WTC11 (cell line): ENCODE results near the gene HNRNPC. TPM values are rescaled to one million over a fixed set of nuclear protein-coding genes. Genes with fewer than 3 reads are reported as not detected.
"Not testable (repeated sequence)": the region's sequence is repeated elsewhere in the genome, so short reads cannot be mapped to it uniquely, and the experiment has no call there.

Experiments
- ATAC-seq: fragments of 200-7000 bp; cut with Tn5 transposase; 2 replicates; pipeline ENCODE4 v1.10.0; 2021; ENCODE audit warnings: mild to moderate bottlenecking, moderate library complexity
- CTCF ChIA-PET: fragments of 300-600 bp; sonication (Branson Sonifier 250); formaldehyde crosslinking; loops from one replicate; lab custom pipeline; 2021; ENCODE audit warnings: antibody characterized with exemption; lab: Charles Lee
- POLR2A ChIA-PET: fragments of 350-600 bp; sonication (Branson Sonifier 250); formaldehyde crosslinking; loops from one replicate; lab custom pipeline; 2021; ENCODE audit warnings: antibody characterized with exemption; lab: Charles Lee
- DNase-seq: peaks from one replicate; pipeline ENCODE4 v3.0.0; 2021; ENCODE audit warnings: low spot score
- H3K27ac Mint-ChIP-seq: 2 replicates; pipeline ENCODE4 v1.8.0; 2021; ENCODE audit warnings: mixed read lengths
- H3K27me3 Mint-ChIP-seq: 2 replicates; pipeline ENCODE4 v1.8.0; 2021; ENCODE audit warnings: low read depth, mild to moderate bottlenecking, moderate library complexity, mixed read lengths
- H3K36me3 Mint-ChIP-seq: 2 replicates; pipeline ENCODE4 v1.8.0; 2021; ENCODE audit warnings: mixed read lengths
- H3K4me1 Mint-ChIP-seq: 2 replicates; pipeline ENCODE4 v1.8.0; 2022; ENCODE audit warnings: mixed read lengths
- H3K4me3 Mint-ChIP-seq: 2 replicates; pipeline ENCODE4 v1.8.0; 2021; ENCODE audit warnings: mild to moderate bottlenecking, moderate library complexity, mixed read lengths
- H3K9me3 Mint-ChIP-seq: 2 replicates; pipeline ENCODE4 v1.8.0; 2021; ENCODE audit warnings: mixed read lengths
- ERG ChIP-seq: fragments of 250-450 bp; sonication (Bioruptor Pico); IDR thresholded peaks from 2 replicates; pipeline ENCODE4 v1.8.0; 2021; ENCODE audit warnings: mild to moderate bottlenecking
- ESRRA ChIP-seq: sonication (generic); formaldehyde crosslinking; IDR thresholded peaks from 2 replicates; pipeline ENCODE4 v1.8.1; 2022; ENCODE audit warnings: mild to moderate bottlenecking, missing genetic modification reagents, borderline replicate concordance
- GRHL2 ChIP-seq: fragments of 250-450 bp; sonication (Bioruptor Pico); IDR thresholded peaks from 2 replicates; pipeline ENCODE4 v1.8.0; 2022; ENCODE audit warnings: mild to moderate bottlenecking, moderate library complexity; ENCODE audit not compliant: insufficient replicate concordance, severe bottlenecking
- NFATC4 ChIP-seq: fragments of 250-450 bp; sonication (Bioruptor Pico); IDR thresholded peaks from 2 replicates; pipeline ENCODE4 v1.9.0; 2021; ENCODE audit warnings: mild to moderate bottlenecking
- PRRX2 ChIP-seq: fragments of 250-450 bp; sonication (Bioruptor Pico); IDR thresholded peaks from 2 replicates; pipeline ENCODE4 v1.8.0; 2021; ENCODE audit warnings: mild to moderate bottlenecking
- ZNF423 ChIP-seq: fragments of 250-450 bp; sonication (Bioruptor Pico); IDR thresholded peaks from 2 replicates; pipeline ENCODE4 v2.1.2; 2022; ENCODE audit warnings: mild to moderate bottlenecking, moderate library complexity
- ZNF671 ChIP-seq: fragments of 250-450 bp; sonication (Bioruptor Pico); IDR thresholded peaks from 2 replicates; pipeline ENCODE4 v1.8.0; 2021; ENCODE audit warnings: mild to moderate bottlenecking
- total RNA-seq: library from RNA; stranded (reverse); gene quantifications from 3 replicates; pipeline ENCODE4 v1.2.3, GENCODE V29; 2021
- TF ChIP-seq, protein P1 (sequence below): sonication (generic); formaldehyde crosslinking; IDR thresholded peaks from 2 replicates; pipeline ENCODE4 v1.8.0; 2022; ENCODE audit warnings: mild to moderate bottlenecking, missing genetic modification reagents
- TF ChIP-seq, protein P2 (sequence below): fragments of 250-450 bp; sonication (Bioruptor Pico); IDR thresholded peaks from 2 replicates; pipeline ENCODE4 v1.9.0; 2021; ENCODE audit warnings: mild to moderate bottlenecking

HNRNPC gene
- total RNA-seq, 1 experiment from 2014 or later, result 982 TPM

GRCh38 chr14:21258005-21258888 is 11.0 kb downstream of the HNRNPC start (continued):
- TF ChIP-seq, protein P1, sequence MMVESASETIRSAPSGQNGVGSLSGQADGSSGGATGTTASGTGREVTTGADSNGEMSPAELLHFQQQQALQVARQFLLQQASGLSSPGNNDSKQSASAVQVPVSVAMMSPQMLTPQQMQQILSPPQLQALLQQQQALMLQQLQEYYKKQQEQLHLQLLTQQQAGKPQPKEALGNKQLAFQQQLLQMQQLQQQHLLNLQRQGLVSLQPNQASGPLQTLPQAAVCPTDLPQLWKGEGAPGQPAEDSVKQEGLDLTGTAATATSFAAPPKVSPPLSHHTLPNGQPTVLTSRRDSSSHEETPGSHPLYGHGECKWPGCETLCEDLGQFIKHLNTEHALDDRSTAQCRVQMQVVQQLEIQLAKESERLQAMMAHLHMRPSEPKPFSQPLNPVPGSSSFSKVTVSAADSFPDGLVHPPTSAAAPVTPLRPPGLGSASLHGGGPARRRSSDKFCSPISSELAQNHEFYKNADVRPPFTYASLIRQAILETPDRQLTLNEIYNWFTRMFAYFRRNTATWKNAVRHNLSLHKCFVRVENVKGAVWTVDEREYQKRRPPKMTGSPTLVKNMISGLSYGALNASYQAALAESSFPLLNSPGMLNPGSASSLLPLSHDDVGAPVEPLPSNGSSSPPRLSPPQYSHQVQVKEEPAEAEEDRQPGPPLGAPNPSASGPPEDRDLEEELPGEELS (CRISPR knock-in tag), result no peak

DNA sequence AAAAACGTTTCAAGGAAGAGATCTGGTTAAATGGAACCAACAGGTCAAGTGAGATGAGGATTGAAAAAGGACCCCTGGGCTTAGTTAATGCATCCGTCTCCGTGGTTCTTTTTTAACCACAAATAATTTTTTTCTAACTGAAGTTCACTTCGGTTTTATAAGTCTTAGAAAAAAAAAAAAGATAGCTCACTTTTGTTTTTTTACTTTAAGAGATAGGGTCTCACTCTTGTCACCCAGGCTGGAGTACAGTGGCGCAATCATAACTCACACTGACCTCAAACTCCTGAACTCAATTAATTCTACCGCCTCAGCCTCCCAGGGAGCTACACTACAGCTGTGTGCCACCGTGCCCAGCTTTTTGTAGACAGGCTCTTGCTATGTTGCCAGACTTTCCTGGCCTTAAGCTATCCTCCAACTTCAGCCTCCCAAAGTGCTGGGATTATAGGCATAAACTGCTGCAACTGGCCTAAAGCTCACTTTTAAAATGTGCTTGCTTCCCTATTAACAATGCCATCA is 11.8 kb downstream of the HNRNPC start:
- Mint-ChIP-seq H3K4me1 (peaks cover 54% of the 10 kb centered on the region), H3K27ac (peak overlapping the region; percentile 87), H3K4me3 (peak overlapping the region; percentile 36), H3K27me3 (no peaks in the 10 kb centered on the region), H3K9me3 (no peaks in the 10 kb centered on the region), H3K36me3 (peaks cover 77% of the 10 kb centered on the region)
- ChIA-PET CTCF (interaction anchor here (0.7 kb wide), 1 partner anchor 25 kb away, joined by 3 read pairs; no protein-coding TSS in a partner anchor), POLR2A (interaction anchor here (0.7 to 0.9 kb wide), 2 partner anchors 10 to 123 kb away, joined by 3 to 4 read pairs; no protein-coding TSS in a partner anchor)
- DNase-seq, result no peak
- ATAC-seq, result no peak
- TF ChIP-seq, protein P2, sequence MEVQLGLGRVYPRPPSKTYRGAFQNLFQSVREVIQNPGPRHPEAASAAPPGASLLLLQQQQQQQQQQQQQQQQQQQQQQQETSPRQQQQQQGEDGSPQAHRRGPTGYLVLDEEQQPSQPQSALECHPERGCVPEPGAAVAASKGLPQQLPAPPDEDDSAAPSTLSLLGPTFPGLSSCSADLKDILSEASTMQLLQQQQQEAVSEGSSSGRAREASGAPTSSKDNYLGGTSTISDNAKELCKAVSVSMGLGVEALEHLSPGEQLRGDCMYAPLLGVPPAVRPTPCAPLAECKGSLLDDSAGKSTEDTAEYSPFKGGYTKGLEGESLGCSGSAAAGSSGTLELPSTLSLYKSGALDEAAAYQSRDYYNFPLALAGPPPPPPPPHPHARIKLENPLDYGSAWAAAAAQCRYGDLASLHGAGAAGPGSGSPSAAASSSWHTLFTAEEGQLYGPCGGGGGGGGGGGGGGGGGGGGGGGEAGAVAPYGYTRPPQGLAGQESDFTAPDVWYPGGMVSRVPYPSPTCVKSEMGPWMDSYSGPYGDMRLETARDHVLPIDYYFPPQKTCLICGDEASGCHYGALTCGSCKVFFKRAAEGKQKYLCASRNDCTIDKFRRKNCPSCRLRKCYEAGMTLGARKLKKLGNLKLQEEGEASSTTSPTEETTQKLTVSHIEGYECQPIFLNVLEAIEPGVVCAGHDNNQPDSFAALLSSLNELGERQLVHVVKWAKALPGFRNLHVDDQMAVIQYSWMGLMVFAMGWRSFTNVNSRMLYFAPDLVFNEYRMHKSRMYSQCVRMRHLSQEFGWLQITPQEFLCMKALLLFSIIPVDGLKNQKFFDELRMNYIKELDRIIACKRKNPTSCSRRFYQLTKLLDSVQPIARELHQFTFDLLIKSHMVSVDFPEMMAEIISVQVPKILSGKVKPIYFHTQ, result peak; percentile 31; the same call in 1 of the 2 replicates
- TF ChIP-seq PRRX2 (CRISPR knock-in tag) (0 out of 2 replicates have a peak, but pooled peaks have one; percentile 37), GRHL2 (no peak), ERG (0 out of 2 replicates have a peak, but pooled peaks have one; percentile 28), NFATC4 (CRISPR knock-in tag) (0 out of 2 replicates have a peak, but pooled peaks have one; percentile 42)
- TF ChIP-seq, all 79 proteins: peak for 4

GRCh38 chr14:21256539-21257393 is 12.5 kb downstream of the HNRNPC start:
- Mint-ChIP-seq H3K4me1 (peaks cover 49% of the 10 kb centered on the region), H3K36me3 (peaks cover 77% of the 10 kb centered on the region), H3K4me3 (peak overlapping the region; percentile 36), H3K27me3 (no peaks in the 10 kb centered on the region), H3K27ac (peak overlapping the region; percentile 87), H3K9me3 (no peaks in the 10 kb centered on the region)
- no peak for DNase-seq
- ChIA-PET CTCF (no interaction called here), POLR2A (interaction anchor here (0.7 to 2.6 kb wide), 2 partner anchors 11 to 13 kb away, joined by 3 to 7 read pairs; no protein-coding TSS in a partner anchor)
- no peak for ATAC-seq
- no peak for TF ChIP-seq ESRRA (CRISPR knock-in tag)
- TF ChIP-seq ZNF423, result no peak
- TF ChIP-seq ZNF671, result no peak
- no peak for TF ChIP-seq NFATC4 (CRISPR knock-in tag)
- peak; percentile 64; the same call in 1 of the 2 replicates for TF ChIP-seq ERG
- no peak for TF ChIP-seq PRRX2 (CRISPR knock-in tag)

DNA sequence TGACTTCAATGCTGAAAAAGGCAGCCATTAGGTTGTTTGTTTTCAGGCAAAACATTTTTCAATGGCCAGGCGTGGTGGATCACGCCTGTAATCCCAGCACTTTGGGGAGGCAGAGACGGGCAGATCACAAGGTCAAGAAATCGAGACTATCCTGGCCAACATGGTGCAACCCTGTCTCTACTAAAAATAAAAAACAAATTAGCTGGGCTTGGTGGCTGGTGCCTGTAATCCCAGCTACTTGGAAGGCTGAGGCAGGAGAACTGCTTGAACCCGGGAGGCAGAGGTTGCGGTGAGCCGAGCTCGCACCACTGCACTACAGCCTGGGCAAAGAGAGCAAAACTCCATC is 13.2 kb downstream of the HNRNPC start:
- DNase-seq, H3K27me3 Mint-ChIP-seq, ATAC-seq, H3K9me3 Mint-ChIP-seq, CTCF ChIA-PET: not testable (repeated sequence)
- H3K27ac Mint-ChIP-seq, result 0 out of 2 replicates have a peak overlapping the region, but pooled peaks have one; percentile 9
- H3K36me3 Mint-ChIP-seq, result peaks cover 77% of the 10 kb centered on the region
- POLR2A ChIA-PET, result interaction anchor here (0.7 to 2.6 kb wide), 2 partner anchors 10 to 12 kb away, joined by 3 to 7 read pairs; no protein-coding TSS in a partner anchor
- peaks cover 43% of the 10 kb centered on the region for H3K4me1 Mint-ChIP-seq
- peak overlapping the region; percentile 47 for H3K4me3 Mint-ChIP-seq
